ENCODE data around the gene NCOA4.
A peak's percentile ranks its signal among the peaks of the same experiment; 100 is the strongest.
"Not testable (repeated sequence)": the region's sequence is repeated elsewhere in the genome, so short reads cannot be mapped to it uniquely, and the experiment has no call there.

NCOA4 gene

DNA sequence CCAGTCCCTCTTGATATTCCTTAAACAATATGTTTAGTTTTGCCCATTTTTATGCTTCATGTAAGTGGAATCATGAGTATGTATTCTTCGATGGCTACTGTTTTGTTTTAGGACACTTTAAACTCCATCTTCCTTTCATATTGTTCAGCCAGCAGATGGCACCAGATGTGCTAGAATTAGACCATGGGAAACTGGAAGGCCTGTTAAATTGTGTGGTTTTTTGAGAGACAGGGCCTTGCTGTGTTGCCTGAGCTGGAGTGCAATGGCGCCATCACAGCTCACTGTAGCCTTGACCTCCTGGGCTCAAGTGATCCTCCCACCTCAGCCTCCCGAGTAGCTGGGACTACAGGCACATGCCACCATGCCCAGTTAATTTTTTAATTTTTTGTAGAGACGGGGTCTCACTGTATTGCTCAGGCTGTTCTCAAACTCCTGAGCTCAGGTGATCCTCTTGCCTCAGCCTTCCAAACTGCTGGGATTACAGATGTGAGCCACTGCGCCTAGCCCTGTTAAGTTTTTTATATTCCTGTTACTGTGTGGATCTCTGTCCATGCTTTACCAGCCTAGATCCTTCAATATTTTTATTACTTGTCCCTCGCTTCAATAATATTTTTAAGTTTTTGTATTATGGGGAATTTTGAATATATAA, 46.8 kb downstream of the NCOA4 start:
- DNase-seq (ENCODE audit: low read depth), result not testable (repeated sequence)

DNA sequence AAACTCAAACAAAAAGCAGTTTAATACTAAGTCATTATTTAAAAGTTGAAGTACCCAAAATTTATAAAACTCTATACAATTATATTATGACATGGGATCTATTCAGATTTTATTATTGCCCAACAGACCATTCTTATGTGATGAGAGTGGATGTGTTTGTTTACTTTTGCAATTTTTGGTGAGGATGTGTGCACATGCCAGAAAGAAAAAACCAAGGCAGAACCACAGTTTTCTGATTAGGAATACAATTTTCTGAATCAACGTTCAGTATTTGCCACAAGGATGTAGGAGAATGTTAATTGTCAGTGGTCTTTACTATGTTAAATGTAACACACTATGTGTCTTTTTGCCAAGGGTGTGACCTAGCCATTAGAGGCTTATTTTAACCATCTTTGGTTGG, 49.1 kb downstream of the NCOA4 start:
- DNase-seq (ENCODE audit: low read depth), result not testable (repeated sequence)

DNA sequence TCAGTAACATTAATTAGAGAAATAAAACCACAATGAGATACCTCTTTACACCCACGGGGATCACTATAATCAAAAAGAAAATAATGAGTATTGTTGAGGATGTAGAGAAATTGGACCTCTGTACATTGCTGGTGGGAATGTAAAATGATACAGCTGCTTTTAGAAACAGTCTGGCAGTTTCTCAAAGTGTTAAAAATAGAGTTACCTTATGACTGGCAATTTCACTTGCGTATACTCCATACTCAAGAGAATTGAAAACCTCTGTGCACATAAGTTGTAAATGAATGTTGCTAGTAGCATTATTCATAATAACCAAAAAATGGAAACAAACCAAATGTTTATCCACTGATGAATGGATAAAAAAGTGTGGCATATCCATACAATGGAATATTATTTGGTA, 51.9 kb downstream of the NCOA4 start:
- not testable (repeated sequence) for DNase-seq (ENCODE audit: low read depth)

DNA sequence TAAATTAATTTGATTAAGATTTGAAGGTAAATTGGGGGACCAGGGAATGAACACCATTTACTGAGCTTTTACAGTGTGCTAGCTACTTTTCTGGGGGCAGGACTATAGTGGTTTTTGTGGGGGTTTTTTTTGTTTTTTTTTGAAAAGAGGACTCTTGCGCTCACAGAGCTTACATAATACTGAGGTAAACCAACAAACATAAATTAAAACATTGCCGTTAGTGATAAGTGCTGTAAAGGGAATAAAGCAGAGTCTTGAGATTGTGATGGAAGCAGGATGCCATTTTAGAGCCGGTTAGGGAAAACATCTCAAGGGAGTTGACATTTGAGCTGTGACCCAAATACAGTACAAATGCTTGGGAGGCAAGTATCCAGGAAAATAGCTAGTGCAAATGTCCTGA, 56.4 kb downstream of the NCOA4 start:
- not testable (repeated sequence) for DNase-seq (ENCODE audit: low read depth)

DNA sequence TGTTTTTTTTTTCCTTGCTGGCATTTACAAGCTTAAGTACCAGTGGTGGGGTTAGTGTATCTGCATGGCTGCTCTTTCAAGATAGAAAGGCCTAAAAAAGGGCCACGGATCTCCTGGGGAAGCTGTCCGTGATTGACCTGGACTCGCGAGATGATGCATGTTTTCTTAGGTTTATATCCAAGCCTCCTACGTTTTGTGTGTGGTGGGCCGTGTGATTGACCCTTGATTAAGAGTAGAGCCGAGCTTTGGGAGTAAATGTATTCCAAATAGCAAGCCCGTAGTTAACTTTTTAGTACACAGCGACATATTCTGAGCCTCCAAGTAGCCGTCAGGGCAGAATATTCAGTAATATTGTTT, 57.6 kb downstream of the NCOA4 start:
- not testable (repeated sequence) for DNase-seq (ENCODE audit: low read depth)

DNA sequence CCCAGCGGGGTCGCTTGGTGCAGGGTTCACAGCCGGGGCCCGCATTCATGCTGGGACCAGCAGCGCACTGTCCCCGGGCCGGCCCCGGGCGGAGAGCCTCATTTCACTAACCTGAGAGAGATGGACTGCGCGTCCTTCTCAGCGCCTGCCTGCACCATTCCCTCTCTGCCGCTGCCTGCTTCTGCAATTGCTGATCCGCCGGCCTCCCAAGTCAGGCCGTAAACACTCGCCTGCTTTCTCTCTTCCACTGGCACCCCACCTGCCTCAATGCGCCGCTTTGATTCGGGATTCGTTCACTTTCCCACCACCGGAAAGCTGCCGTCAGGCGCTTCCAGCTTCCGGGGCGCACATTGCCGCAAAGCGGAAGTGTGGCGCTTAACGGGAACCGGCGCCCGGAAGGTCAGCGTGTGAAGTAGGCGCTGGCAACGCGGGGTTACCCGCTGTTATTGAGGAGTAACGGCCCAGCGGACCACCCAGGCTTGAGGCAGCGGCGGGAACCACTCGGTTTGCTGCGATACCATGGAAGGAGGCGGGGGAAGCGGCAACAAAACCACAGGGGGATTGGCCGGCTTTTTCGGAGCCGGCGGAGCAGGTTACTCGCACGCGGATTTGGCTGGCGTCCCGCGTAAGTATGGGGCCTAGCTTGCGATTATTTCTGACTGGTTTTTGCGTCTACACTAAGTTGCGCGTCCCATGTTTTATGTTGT, 58.2 kb downstream of the NCOA4 start, which contains the start of gene TIMM23:
TIMM23 (plus strand) TSS at position 384 of the 707 bp plus-strand sequence; CDS start at position 520, 136 bp downstream.
- DNase-seq (ENCODE audit: low read depth), result peak; percentile 22

DNA sequence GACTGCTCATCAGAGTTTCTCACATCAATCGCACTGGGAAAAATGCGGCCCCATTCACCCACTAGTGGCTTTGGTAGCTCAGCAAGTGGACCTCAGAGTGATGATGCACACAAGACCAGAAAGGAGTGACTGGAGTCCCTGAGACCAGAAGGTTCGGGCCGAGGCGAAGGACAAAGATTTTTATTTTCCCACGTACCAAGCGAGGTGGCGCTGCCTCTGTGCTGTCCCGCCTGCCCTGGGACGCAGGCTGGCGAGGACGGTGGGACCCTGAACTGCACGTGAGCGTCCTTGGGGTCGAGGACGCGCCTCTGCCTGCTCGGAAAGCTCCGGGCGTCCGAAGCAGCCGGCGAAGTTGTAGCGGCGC, 58.7 kb downstream of the NCOA4 start:
- not testable (repeated sequence) for DNase-seq (ENCODE audit: low read depth)

DNA sequence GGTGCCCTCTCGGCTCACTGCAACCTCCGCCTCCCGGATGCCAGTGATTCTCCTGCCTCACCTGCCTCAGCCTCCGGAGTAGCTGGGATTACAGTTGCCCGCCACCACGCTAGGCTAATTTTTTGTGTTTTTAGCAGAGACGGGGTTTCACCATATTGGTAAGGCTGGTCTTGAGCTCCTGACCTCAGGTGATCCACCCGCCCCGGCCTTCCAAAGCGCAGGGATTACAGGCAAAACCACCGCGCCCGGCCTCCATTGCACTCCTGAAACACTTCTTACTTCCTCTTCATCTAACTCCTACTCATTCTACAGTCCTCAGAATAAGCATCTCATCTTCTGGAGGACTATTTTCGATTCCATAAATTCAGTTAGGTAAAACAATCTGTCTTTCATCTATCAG, 59.4 kb downstream of the NCOA4 start:
- DNase-seq (ENCODE audit: low read depth), result not testable (repeated sequence)

DNA sequence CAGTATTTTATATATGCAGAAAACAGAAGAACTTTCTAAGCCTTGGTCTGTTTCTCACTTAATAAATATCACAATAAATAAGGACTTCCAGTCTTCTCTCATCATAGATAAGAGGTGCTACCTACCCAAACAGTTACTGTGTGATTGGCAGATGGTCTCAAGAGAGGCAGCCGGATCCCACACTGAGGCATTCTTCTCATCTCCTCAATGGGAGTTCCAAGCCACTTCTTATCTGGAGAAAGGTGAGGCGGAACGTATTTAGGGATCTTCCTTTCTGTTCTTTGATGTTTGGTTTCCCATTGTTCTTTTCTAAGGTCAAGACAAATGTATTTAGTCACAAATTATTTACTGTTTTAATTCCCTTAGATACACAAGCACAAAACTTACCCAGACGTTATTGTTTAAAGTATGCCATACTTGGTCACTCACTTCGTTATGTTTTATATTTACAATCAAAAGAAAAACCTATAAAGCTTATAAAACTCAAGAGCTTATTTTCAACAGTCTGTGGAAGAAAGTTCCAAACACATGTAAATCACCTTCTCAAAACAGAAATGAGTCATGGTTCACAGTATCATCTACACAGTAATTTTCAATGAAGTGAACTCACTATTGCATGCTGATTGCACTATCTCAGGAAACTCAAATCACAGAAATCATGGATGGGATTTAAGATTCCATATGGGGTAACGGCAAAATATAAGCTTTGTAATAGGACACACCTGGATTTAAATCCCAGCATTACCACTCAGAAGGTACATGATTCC, 67.6 kb downstream of the NCOA4 start:
- DNase-seq (ENCODE audit: low read depth), result not testable (repeated sequence)

DNA sequence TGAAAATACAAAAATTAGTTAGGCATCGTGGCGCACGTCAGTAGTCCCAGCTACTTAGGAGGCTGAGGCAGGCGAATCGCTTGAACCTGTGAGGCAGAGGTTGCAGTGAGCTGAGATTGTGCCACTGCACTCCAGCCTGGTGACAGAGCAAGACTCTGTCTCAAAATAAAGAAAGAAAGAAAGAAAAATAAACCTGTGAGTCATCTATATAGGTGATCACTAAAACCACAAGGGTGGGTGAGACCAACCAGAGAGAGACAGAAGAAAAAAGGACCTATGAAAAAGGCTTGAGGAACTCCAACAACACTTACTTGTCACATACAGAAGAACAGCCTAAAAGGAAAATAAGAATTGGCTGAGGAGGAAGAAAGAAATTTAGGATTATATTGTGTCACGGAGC, 72.5 kb downstream of the NCOA4 start:
- not testable (repeated sequence) for DNase-seq (ENCODE audit: low read depth)

DNA sequence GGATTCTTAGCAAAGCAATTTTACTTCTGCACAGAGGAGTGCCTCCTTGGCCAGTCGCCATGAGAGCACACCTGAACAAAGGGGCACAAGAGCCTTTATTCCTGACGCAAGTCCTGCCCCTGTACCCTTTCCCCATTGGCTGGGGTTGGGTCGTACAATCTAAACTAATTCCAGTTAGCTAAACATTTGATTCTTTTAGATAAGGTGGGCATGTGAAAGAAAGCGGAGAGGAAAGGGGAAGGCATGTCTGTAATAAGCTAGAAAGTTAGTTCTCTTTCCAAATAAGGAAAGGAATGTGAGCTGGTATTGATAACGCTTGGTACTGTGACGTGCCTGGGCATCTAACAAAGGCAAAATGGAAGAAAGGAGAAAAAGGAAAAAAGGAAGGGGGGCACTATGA, 73.8 kb downstream of the NCOA4 start:
- DNase-seq (ENCODE audit: low read depth), result not testable (repeated sequence)

Measured in HS-27A (cell line).